ENCODE measurements around the gene CD86. TPM values are rescaled to one million over a fixed set of nuclear protein-coding genes. Genes with fewer than 3 reads are reported as not detected.

Gene CD86
- total and polyA plus RNA-seq, 9 of the 15 experiments (the other 6 are each of a cell fraction or from before 2014, with no cell fraction given), result 0.16 TPM; not detected in 8

- TF ChIP-seq ZNF407 (IDR thresholded peaks at IDR 0.05; ENCODE audit: low read depth), result no peak
- no peak for TF ChIP-seq ZNF212 (CRISPR knock-in tag; IDR thresholded peaks at IDR 0.05)
Measured at GRCh38 chr3:122031123-122031468, 24.1 kb upstream of the CD86 start (continued).

GRCh38 chr3:122032531-122032930 is 22.6 kb upstream of the CD86 start:
- no peak overlapping the region for H3K9ac ChIP-seq (ENCODE audit: insufficient read depth in 1 of 2, low read depth in 2 of 2, low read length in 2 of 2)
- no peaks in the 10 kb centered on the region for H3K27me3 ChIP-seq (ENCODE audit: control insufficient read depth in 2 of 2, insufficient read depth in 2 of 2, low read length in 2 of 2)
- H3K4me1 ChIP-seq (replicated peaks in 1 of 2; ENCODE audit: control insufficient read depth in 2 of 2, insufficient read depth in 2 of 2, low read length in 2 of 2), result no peaks in the 10 kb centered on the region
- ATAC-seq (no peak), FAIRE-seq (no peak), DNase-seq (ENCODE audit: extremely low read depth in 1 of 4, low spot score in 3 of 4) (no peak)
- H3K79me2 ChIP-seq (ENCODE audit: control insufficient read depth, insufficient read depth, low read length), result no peaks in the 10 kb centered on the region
- no peaks in the 10 kb centered on the region for H4K20me1 ChIP-seq (replicated peaks; ENCODE audit: control insufficient read depth, insufficient read depth, low read length)
- H3K36me3 ChIP-seq (ENCODE audit: control insufficient read depth, insufficient read depth, low read length), result no peaks in the 10 kb centered on the region
- H3K4me2 ChIP-seq (ENCODE audit: insufficient read depth, low read length), result no peak overlapping the region
- intact Hi-C loops (cut with micrococcal nuclease) (no loop called here), in situ Hi-C loops (cut with MboI) (no loop called here)
- 0% methylated on average over 1 of the region's 1 CpG for WGBS (ENCODE audit: insufficient coverage, low coverage, missing lambda C conversion rate)
- BruUV-seq (replicated peaks), result no TSS peak
- H3K4me3 ChIP-seq, result no peak overlapping the region
- H3K9me1 ChIP-seq (ENCODE audit: control insufficient read depth, insufficient read depth, low read length), result no peaks in the 10 kb centered on the region
- CTCF ChIA-PET (ENCODE audit: low intra/inter-chr PET ratio), result no interaction called here
- no peak for TF ChIP-seq CCAR2 (IDR thresholded peaks at IDR 0.05; ENCODE audit: low read depth, low read length)
- no peak for TF ChIP-seq ZNF75A (CRISPR knock-in tag; IDR thresholded peaks at IDR 0.05)
- no peak for TF ChIP-seq CLOCK (CRISPR knock-in tag; IDR thresholded peaks at IDR 0.05; ENCODE audit: borderline replicate concordance)
- no peak for TF ChIP-seq ETS1 (conservative IDR thresholded peaks at IDR 0.05; ENCODE audit: control insufficient read depth, low read depth, low read length)
- no peak overlapping the region for H3K27ac ChIP-seq (ENCODE audit: extremely low read depth, low read depth, low read length)
- no peak overlapping the region for H2AFZ ChIP-seq (ENCODE audit: low read depth, low read length)
- H3K9me3 ChIP-seq (replicated peaks; ENCODE audit: control insufficient read depth, insufficient read depth, low read depth, low read length), result no peaks in the 10 kb centered on the region
- POLR2A ChIA-PET, result no interaction called here
